ENCODE data around the gene SLC6A7.

SLC6A7 gene

DNA sequence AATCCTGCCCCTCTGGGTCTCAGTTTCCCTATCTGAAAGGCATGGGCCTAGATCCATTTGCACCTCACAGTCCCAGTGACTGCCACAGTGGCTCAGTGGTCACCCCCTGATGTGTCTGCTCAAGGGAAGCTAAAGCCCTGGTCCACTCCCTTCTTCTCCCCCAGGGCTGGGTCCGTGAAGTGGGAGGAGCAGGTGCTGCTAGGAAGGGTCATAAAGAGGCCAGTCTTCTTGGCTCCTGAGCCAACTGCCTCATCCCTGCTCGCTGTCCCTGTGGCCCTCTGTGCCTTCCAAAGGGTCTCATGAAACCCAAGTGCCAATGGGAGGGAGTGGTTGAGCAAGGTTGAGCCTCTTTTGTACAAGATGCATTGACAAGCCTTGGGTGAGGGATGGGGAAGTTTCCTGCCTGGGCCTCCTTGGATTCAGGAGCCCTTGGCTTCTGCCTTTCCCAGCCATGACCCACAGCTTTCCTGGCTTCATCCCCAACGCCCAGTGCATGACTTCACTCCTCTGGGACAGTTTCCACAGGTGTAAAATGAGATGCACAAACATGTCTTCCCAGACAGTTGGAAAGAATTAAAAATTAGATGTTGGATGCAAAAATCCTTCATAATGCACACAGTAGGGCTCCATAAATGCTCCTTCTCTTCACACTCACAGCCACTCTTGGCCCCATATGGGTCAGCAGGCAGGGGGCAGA is 1.6 kb upstream of the SLC6A7 start:
- H3K27ac ChIP-seq, result no peak overlapping the region
- TF ChIP-seq, protein P1, sequence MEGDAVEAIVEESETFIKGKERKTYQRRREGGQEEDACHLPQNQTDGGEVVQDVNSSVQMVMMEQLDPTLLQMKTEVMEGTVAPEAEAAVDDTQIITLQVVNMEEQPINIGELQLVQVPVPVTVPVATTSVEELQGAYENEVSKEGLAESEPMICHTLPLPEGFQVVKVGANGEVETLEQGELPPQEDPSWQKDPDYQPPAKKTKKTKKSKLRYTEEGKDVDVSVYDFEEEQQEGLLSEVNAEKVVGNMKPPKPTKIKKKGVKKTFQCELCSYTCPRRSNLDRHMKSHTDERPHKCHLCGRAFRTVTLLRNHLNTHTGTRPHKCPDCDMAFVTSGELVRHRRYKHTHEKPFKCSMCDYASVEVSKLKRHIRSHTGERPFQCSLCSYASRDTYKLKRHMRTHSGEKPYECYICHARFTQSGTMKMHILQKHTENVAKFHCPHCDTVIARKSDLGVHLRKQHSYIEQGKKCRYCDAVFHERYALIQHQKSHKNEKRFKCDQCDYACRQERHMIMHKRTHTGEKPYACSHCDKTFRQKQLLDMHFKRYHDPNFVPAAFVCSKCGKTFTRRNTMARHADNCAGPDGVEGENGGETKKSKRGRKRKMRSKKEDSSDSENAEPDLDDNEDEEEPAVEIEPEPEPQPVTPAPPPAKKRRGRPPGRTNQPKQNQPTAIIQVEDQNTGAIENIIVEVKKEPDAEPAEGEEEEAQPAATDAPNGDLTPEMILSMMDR (conservative IDR thresholded peaks at IDR 0.05), result no peak

DNA sequence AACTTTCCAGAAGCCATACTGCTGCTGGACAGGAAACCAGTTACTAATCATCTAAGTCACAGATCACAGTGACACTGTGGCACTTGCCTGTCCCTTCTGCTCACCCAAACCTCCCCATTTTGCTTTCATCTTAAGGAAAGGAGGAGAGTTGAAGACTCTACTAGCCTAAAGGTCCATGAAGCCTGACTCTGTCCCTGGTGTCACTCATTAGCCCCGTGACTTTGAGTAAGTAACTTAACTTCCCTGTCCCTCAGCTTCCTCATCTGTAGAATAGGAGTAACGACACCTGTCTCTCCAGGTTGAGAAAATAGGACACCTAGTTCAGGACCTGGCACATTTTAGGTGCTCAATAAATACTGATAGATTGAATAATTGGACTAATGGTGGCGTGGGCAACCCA is 536 bp upstream of the SLC6A7 start:
- no peak overlapping the region for H3K27ac ChIP-seq
- TF ChIP-seq, protein P1 (conservative IDR thresholded peaks at IDR 0.05), result no peak

DNA sequence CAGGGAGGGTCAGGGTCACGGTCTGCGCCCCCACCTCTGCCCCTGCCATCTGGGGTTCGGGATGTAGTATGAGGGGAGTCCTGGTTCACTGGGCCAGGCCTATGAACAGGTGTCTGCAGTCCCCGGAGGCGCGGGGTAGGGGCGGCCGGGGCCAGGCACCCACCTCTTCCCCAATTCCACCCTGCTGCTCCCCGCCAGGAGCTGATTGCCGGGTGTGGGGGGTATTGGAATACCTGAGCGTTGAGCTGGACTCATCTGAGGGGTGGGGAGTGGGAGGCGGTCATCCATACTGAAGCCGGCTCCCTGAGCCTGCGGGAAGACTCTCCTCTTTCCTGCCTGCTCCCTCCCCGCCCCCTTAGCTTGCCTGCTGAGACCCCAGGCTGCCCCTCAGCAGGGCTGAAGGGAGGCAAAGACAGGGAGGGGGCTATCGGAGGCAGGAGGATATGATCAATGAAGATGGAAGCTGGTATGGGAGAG is 679 bp downstream of the SLC6A7 start:
- H3K27ac ChIP-seq, result no peak overlapping the region
- TF ChIP-seq, protein P1 (conservative IDR thresholded peaks at IDR 0.05), result no peak

DNA sequence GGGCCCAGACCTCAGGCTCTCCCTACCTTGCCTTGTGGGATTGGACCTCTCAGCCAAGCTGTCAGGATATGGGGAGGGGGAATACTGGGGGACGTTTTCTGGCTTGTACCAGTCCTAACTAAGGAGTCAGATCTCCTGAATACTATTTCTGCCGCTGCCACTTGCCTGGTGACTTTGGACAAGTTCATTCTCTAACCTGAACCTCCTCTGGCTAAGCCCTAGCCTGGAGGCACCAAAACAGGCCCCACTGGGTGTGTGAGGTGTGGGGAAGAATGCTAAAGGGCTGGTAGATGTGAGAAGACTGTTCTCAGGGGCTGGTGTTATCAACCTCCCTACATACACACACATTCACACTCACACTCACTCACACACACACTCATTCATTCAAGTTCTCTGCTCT is 1.1 kb downstream of the SLC6A7 start:
- H3K27ac ChIP-seq, result no peak overlapping the region

DNA sequence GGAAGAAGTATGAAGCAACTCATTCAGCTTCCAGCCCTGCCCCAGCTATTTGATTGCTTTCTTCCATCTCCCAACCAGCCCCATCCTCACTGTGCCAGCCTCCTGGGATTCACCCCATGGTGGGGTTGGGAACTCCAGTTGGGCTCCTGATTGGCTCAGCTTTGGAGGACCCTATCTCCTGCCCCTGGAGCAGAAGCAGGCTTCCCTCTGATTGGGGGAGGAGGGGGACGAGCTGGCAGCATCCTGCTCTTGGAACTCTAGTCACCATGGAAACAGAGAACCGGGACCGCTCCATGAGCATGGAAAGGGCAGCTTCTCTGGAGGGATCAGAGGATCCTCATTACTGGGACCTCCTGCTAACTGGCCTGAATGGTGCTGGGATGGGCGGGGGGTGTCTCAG is 2.6 kb downstream of the SLC6A7 start:
- H3K27ac ChIP-seq, result no peak overlapping the region
- TF ChIP-seq, protein P1 (conservative IDR thresholded peaks at IDR 0.05), result no peak

More for the DNA sequence above, 1.1 kb downstream of the SLC6A7 start:
- TF ChIP-seq, protein P1 (conservative IDR thresholded peaks at IDR 0.05), result no peak

DNA sequence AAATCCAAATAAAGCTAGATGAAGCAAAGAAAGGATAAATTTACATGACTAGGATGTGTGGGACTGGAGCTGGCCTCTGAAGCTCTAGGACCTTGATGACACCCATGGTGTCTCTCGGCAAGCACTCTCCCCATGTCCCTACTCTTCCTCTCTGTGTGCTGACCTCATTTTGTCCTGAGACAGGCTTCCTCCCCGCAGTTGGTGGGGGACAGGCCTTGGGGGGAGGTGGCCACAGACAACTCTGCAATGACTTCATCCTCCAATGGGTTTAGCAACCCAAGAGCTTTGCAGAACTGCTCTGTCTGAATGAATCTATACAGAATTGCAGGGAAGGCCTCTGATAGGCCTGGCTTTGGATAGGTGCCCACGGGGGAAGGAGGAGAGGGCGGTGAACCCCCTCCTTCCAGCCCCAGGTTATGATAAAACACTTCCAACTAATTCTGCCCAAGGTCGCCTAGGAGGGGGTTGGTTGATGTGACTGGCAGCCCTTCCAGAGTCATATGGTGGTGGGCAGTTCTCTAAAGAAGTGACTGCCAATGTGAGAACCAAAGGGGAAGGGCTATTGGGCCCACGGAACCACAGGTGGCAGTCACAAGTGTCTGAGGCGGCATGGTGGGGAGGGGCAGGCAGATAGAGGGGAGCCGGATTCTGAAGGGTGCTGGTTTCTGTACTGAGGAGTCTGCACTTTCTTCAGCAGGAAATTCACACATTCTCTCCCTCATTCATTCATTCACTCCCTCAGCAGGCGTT is 6.0 kb downstream of the SLC6A7 start:
- TF ChIP-seq, protein P1 (conservative IDR thresholded peaks at IDR 0.05), result no peak
- H3K27ac ChIP-seq, result no peak overlapping the region

DNA sequence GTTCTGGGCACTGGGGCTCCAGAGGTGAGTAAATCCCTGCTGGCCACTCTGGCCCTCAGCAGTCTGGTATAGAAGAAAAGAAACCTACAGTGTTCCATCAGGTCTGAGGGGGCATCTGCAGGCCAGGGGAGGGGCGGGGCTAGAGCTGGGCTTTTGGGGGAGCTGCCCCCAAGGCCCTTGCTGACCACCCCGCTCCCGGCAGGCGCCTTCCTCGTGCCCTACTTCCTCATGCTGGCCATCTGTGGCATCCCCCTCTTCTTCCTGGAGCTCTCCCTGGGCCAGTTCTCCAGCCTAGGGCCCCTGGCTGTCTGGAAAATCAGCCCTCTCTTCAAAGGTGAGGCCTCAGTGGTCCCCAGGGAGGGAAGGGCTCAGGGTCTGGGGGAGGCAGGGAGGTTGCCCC is 6.7 kb downstream of the SLC6A7 start:
- TF ChIP-seq, protein P1 (conservative IDR thresholded peaks at IDR 0.05), result no peak
- H3K27ac ChIP-seq, result no peak overlapping the region
